GM12873 (cell line): ENCODE data around the gene FCRLA.
"Not testable (repeated sequence)": the region's sequence is repeated elsewhere in the genome, so short reads cannot be mapped to it uniquely, and the experiment has no call there.

Source experiments
- TF ChIP-seq, protein P1 (sequence below): IDR thresholded peaks from 2 replicates; pipeline ENCODE4 v1.5.1; 2012; ENCODE audit warnings: low read depth, mild to moderate bottlenecking, moderate library complexity, low read length, control low read depth; ENCODE audit not compliant: insufficient read depth; ENCODE audit errors: missing control alignments

Gene FCRLA, protein sequence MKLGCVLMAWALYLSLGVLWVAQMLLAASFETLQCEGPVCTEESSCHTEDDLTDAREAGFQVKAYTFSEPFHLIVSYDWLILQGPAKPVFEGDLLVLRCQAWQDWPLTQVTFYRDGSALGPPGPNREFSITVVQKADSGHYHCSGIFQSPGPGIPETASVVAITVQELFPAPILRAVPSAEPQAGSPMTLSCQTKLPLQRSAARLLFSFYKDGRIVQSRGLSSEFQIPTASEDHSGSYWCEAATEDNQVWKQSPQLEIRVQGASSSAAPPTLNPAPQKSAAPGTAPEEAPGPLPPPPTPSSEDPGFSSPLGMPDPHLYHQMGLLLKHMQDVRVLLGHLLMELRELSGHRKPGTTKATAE

DNA sequence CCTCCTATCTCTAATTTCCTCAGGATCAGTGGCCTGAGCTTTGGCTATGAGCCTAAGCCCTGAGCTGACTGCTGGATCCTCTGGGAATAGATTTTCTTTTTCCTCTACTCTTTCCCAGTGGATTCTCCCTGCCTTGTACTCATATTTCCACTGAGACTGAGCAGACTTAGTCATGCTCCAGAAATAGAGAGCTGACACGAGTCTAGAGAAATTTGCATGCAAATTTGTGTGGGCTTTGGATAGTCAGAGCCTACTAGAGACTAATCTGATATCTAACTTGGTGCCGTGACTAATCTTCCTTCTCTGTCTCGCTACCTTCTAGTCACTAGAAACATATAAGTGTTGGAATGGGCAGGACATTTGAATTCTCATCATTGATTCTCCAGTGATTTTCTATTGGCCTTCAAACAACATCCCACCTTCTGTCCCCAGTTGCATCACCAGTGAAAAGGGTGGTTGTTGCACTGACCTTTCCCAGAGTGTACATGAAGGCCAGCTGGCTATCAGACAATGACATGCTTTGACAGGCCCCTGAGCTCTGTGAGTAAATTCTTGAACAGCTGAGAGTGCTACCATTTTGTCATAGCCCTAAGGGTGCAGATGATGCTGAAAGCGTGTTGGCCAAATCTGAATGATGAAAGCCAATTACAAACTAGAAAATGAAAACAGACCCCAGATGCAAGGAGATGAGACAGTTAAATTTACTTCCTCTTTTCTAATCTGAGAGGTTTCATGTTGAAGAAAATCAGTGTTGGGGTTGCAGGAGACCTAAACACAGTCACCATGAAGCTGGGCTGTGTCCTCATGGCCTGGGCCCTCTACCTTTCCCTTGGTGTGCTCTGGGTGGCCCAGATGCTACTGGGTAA lies at the start of gene FCRLA:
FCRLA (plus strand) TSS at position 748 of the 866 bp plus-strand sequence; CDS start at position 784, 36 bp downstream.
- TF ChIP-seq, protein P1, sequence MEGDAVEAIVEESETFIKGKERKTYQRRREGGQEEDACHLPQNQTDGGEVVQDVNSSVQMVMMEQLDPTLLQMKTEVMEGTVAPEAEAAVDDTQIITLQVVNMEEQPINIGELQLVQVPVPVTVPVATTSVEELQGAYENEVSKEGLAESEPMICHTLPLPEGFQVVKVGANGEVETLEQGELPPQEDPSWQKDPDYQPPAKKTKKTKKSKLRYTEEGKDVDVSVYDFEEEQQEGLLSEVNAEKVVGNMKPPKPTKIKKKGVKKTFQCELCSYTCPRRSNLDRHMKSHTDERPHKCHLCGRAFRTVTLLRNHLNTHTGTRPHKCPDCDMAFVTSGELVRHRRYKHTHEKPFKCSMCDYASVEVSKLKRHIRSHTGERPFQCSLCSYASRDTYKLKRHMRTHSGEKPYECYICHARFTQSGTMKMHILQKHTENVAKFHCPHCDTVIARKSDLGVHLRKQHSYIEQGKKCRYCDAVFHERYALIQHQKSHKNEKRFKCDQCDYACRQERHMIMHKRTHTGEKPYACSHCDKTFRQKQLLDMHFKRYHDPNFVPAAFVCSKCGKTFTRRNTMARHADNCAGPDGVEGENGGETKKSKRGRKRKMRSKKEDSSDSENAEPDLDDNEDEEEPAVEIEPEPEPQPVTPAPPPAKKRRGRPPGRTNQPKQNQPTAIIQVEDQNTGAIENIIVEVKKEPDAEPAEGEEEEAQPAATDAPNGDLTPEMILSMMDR = no peak

DNA sequence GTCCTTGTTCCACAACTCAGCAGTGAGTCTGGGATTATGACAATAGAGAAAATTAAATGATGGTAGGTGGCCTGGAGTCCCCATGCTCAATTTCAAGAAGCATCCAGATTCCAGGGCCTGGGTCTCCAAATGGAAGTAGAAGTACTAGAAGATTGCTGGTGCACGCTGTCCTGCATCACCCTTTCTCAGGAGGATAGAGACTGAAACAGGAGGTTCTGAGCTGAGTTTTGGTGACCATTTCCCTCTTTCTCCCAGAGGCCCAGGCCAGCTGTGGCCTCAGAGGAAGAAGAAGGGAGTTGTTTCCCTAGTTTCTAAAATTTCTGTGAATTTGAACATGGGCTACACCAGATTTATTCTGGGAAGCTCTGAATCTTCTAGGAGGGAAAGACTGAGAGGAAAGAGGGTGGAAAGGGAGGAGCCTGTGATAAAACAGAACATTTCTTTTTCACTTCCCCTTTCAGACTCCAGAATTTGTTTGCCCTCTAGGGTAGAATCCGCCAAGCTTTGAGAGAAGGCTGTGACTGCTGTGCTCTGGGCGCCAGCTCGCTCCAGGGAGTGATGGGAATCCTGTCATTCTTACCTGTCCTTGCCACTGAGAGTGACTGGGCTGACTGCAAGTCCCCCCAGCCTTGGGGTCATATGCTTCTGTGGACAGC lies 44.2 kb upstream of the FCRLA start, which contains the start of gene FCGR2B:
FCGR2B (plus strand) TSS at position 460 of the 656 bp plus-strand sequence; CDS start at position 559, 99 bp downstream.
- TF ChIP-seq, protein P1 = not testable (repeated sequence)

DNA sequence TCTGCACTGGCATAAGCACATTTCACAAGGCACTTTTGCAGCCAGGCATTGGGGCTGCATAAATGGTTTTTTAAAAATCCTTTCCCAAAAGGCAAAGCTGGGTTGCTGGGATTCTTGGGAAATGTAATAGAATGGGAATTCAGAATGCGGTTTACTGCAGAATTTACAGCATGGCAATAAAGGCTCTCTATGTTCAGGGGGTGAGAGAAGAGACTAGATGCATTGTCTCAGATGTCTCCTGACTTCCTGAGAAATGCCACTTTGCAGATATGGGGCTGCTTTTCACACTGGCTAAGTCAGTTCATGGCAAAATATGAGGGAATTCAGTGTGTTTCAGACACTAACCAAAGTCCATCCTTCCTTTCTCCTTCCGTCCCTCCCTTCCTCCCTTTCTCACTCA lies 30.6 kb upstream of the FCRLA start:
- TF ChIP-seq, protein P1 = no peak

DNA sequence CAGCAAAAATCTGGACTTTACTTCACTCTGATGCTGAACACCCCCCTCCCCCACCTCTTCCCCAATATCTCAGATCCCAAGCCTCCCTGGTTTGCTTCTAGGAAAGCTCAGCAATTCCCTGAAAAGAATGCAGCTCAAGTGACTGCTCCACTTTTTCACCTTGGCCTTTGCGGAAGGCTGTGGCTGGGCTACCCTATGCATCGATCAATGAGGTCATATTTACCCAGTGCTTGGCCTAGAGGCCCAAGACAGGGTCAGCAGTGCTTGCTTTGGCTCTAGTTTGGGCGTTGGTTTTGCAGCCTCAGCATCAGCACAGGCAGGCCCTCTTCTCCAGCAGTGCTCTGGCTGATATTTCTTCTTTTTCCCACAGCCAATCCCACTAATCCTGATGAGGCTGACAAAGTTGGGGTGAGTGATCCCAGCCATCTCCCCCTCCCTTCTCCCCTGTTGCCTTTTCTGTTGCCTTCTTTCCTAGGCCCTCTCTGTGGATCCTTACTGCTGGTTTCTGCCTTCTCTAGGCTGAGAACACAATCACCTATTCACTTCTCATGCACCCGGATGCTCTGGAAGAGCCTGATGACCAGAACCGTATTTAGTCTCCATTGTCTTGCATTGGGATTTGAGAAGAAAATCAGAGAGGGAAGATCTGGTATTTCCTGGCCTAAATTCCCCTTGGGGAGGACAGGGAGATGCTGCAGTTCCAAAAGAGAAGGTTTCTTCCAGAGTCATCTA lies 29.9 kb upstream of the FCRLA start:
- TF ChIP-seq, protein P1 = no peak

DNA sequence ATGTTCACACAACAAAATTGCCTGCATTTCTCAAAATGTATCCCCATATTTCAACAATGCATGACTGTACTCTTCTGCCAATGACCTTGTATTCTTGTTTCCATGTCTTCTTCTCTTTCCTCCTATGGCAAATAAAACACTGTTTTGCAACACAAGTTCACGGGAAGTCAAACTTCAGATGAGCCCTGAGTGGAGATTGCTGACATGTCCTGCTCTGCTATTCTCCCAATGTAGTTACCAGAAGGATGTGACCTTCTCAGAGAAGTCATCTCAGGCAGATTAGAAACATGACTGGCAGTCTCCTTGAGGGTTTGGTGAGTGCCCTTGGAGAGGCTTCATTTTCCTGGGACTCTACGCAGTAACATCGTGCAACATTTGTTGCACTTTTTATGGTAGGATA lies 28.5 kb upstream of the FCRLA start:
- TF ChIP-seq, protein P1 = no peak

DNA sequence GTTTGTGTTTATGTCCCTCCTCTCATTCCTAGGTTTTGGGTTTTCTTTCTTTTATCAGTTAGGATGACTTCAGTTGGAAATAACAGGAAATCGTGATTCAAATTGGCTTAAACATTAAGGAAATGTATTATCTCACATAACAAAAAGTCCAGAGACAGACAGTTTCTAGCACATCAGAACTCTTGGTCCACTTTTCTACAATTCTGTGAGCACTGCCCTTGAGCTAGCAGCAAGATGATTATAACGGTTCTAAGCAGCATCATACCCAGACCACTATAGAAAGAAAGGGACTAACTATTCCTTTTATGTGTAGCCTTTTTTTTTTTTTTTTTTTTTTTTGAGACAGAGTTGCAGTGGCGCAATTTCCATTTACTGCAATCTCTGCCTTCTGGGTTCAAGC lies 25.1 kb upstream of the FCRLA start:
- TF ChIP-seq, protein P1 = no peak
